Fibroblast of lung (primary cell): ENCODE results near the gene MTHFD2L. TPM values are rescaled to one million over a fixed set of nuclear protein-coding genes. Genes with fewer than 3 reads are reported as not detected.

Experiments used
- DNase-seq, 2 donors: peaks; one replicate each; pipeline versions ENCODE4 v3.0.0 to v3.0.0-alpha.2; 2010; ENCODE audit warnings: low read depth in 2 of 2
- H2AFZ ChIP-seq: 2 replicates; pipeline ENCODE4 v1.5.1; 2012; ENCODE audit warnings: low read length, control low read depth, inconsistent platforms
- H3K27ac ChIP-seq: 2 replicates; pipeline ENCODE4 v1.5.1; 2011; ENCODE audit warnings: low read length, control low read depth; ENCODE audit not compliant: insufficient read depth
- H3K27me3 ChIP-seq: 2 replicates; pipeline ENCODE4 v1.5.1; 2011; ENCODE audit warnings: mild to moderate bottlenecking, low read length; ENCODE audit not compliant: control insufficient read depth, insufficient read depth
- H3K36me3 ChIP-seq: 2 replicates; pipeline ENCODE4 v1.5.1; 2011; ENCODE audit warnings: low read length; ENCODE audit not compliant: control insufficient read depth, insufficient read depth
- H3K4me1 ChIP-seq: 2 replicates; pipeline ENCODE4 v1.5.1; 2011; ENCODE audit warnings: low read length; ENCODE audit not compliant: control insufficient read depth, insufficient read depth; ENCODE audit errors: extremely low read depth
- H3K4me2 ChIP-seq: 2 replicates; pipeline ENCODE4 v1.5.1; 2011; ENCODE audit warnings: low read length, control low read depth; ENCODE audit not compliant: insufficient read depth; ENCODE audit errors: extremely low read depth
- H3K4me3 ChIP-seq, 4 experiments: fragments of 200-600 bp in 1 of 4; sonication (generic) in 1 of 4; replicated peaks in 1 of 4; 2 replicates each; pipeline ENCODE4 v1.5.1; 2011 to 2016; ENCODE audit warnings: low read length in 4 of 4, low read depth in 3 of 4, mild to moderate bottlenecking in 3 of 4, control low read depth in 2 of 4, inconsistent platforms in 1 of 4, mixed read lengths in 1 of 4; ENCODE audit not compliant: insufficient read depth in 1 of 4; ENCODE audit errors: control extremely low read depth in 1 of 4
- H3K79me2 ChIP-seq: 2 replicates; pipeline ENCODE4 v1.5.1; 2012; ENCODE audit warnings: mild to moderate bottlenecking, low read length, inconsistent platforms; ENCODE audit not compliant: control insufficient read depth, insufficient read depth
- H3K9ac ChIP-seq: 2 replicates; pipeline ENCODE4 v1.5.1; 2011; ENCODE audit warnings: mild to moderate bottlenecking, low read length, control low read depth; ENCODE audit not compliant: insufficient read depth
- H3K9me3 ChIP-seq: 2 replicates; pipeline ENCODE4 v1.5.1; 2012; ENCODE audit warnings: low read depth, low read length; ENCODE audit not compliant: control insufficient read depth, insufficient read depth
- H4K20me1 ChIP-seq: 2 replicates; pipeline ENCODE4 v1.5.1; 2011; ENCODE audit warnings: low read length; ENCODE audit not compliant: control insufficient read depth, insufficient read depth; ENCODE audit errors: extremely low read depth
- EZH2 ChIP-seq: IDR thresholded peaks from 2 replicates; pipeline ENCODE4 v1.5.1; 2012; ENCODE audit warnings: low read length, control low read depth, mild to moderate bottlenecking; ENCODE audit errors: missing control alignments
- polyA plus RNA-seq, 2 donors: library from polyadenylated mRNA; depleted of rRNA in 1 of 2; stranded (reverse) in 1 of 2; unstranded in 1 of 2; fragments of >200 nt; gene quantifications; 2 replicates each; pipeline ENCODE4 v1.2.1, GENCODE V29; 2011 to 2012; ENCODE audit warnings: missing spikeins in 1 of 2
- total RNA-seq: library from RNA; depleted of rRNA; stranded (reverse); fragments of >200 nt; gene quantifications from 2 replicates; pipeline ENCODE4 v1.2.1, GENCODE V29; 2014
- TF ChIP-seq, protein P1 (sequence below), 2 donors: IDR thresholded peaks in 1 of 2; conservative IDR thresholded peaks in 1 of 2; 1 replicate in 1 of 2; 2 replicates in 1 of 2; pipeline ENCODE4 v1.5.1; 2011 to 2012; ENCODE audit warnings: low read length in 2 of 2, control low read depth in 1 of 2, inconsistent platforms in 1 of 2, low read depth in 1 of 2, mild to moderate bottlenecking in 1 of 2

The MTHFD2L gene
- total and polyA plus RNA-seq, 2 donors (not counting 1 experiment from before 2014, with no cell fraction given): 4.4 to 13.0 TPM

- H3K4me3 ChIP-seq: no peak overlapping the region
- no peaks in the 10 kb centered on the region for H3K4me1 ChIP-seq
- DNase-seq: no peak
- H3K9me3 ChIP-seq: no peaks in the 10 kb centered on the region
- H3K27me3 ChIP-seq: no peaks in the 10 kb centered on the region
- H4K20me1 ChIP-seq: no peaks in the 10 kb centered on the region
- no peak for TF ChIP-seq EZH2
- TF ChIP-seq, protein P1, sequence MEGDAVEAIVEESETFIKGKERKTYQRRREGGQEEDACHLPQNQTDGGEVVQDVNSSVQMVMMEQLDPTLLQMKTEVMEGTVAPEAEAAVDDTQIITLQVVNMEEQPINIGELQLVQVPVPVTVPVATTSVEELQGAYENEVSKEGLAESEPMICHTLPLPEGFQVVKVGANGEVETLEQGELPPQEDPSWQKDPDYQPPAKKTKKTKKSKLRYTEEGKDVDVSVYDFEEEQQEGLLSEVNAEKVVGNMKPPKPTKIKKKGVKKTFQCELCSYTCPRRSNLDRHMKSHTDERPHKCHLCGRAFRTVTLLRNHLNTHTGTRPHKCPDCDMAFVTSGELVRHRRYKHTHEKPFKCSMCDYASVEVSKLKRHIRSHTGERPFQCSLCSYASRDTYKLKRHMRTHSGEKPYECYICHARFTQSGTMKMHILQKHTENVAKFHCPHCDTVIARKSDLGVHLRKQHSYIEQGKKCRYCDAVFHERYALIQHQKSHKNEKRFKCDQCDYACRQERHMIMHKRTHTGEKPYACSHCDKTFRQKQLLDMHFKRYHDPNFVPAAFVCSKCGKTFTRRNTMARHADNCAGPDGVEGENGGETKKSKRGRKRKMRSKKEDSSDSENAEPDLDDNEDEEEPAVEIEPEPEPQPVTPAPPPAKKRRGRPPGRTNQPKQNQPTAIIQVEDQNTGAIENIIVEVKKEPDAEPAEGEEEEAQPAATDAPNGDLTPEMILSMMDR (conservative IDR thresholded peaks at IDR 0.05 in 1 of 2, IDR thresholded peaks at IDR 0.05 in 1 of 2; ENCODE audit: low read depth in 1 of 2, low read length in 2 of 2): no peak
- H3K36me3 ChIP-seq: no peaks in the 10 kb centered on the region
- no peak overlapping the region for H3K4me2 ChIP-seq
- H3K79me2 ChIP-seq: no peaks in the 10 kb centered on the region
- H3K9ac ChIP-seq: no peak overlapping the region
- H2AFZ ChIP-seq: no peak overlapping the region
- H3K27ac ChIP-seq: no peak overlapping the region
Observed at GRCh38 chr4:74173321-74173720, 15.4 kb downstream of the MTHFD2L start.

DNA sequence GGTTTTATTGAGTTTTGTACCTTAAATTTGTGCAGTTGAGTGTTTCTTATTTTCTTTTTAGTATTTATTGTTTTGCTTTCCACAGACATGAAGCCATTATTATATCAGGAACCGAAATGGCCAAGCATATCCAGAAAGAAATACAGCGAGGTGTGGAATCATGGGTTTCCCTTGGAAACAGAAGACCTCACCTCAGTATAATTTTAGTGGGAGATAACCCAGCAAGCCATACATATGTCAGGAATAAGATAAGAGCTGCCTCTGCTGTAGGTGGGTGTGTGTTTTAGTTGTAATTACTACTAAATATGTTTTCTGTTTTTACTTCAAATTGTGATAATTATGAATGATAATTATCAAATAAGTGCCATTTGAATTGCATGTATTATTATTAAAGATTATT, 16.5 kb downstream of the MTHFD2L start:
- Histone ChIP-seq H3K79me2 (no peaks in the 10 kb centered on the region), H3K36me3 (no peaks in the 10 kb centered on the region), H2AFZ (no peak overlapping the region), H4K20me1 (no peaks in the 10 kb centered on the region), H3K27me3 (no peaks in the 10 kb centered on the region), H3K27ac (no peak overlapping the region), H3K9me3 (no peaks in the 10 kb centered on the region), H3K4me2 (no peak overlapping the region), H3K4me1 (no peaks in the 10 kb centered on the region), H3K4me3 (no peak overlapping the region), H3K9ac (no peak overlapping the region)
- no peak for TF ChIP-seq EZH2
- TF ChIP-seq, protein P1 (conservative IDR thresholded peaks at IDR 0.05 in 1 of 2, IDR thresholded peaks at IDR 0.05 in 1 of 2; ENCODE audit: low read depth in 1 of 2, low read length in 2 of 2): no peak
- no peak for DNase-seq

DNA sequence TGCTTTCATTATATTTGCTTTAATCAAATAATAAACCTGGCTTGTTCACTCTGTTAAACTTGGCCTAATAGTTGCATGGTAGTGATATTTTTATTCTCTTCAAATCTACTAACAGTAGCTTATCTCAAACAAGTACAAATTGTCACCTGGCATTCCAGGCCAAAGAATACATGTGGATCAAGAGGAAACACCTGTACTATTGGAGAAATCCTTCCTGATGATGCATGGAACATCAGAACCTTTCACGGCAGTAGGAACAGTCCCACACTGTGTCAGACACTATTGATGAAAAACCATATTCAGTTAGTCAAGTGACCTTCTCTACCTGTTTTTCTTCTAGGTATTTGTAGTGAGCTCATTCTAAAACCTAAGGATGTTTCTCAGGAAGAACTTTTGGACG, 17.0 kb downstream of the MTHFD2L start:
- Histone ChIP-seq H3K4me2 (no peak overlapping the region), H3K27ac (no peak overlapping the region), H4K20me1 (no peaks in the 10 kb centered on the region), H3K79me2 (no peaks in the 10 kb centered on the region), H3K27me3 (no peaks in the 10 kb centered on the region), H3K9ac (no peak overlapping the region), H3K4me1 (no peaks in the 10 kb centered on the region), H3K9me3 (no peaks in the 10 kb centered on the region), H3K36me3 (no peaks in the 10 kb centered on the region), H3K4me3 (no peak overlapping the region), H2AFZ (no peak overlapping the region)
- no peak for TF ChIP-seq EZH2
- TF ChIP-seq, protein P1 (conservative IDR thresholded peaks at IDR 0.05 in 1 of 2, IDR thresholded peaks at IDR 0.05 in 1 of 2; ENCODE audit: low read depth in 1 of 2, low read length in 2 of 2): no peak
- no peak for DNase-seq
